HG03469 (cell line): Measurements from ENCODE around the gene L1TD1.
"Not testable (repeated sequence)": the region's sequence is repeated elsewhere in the genome, so short reads cannot be mapped to it uniquely, and the experiment has no call there.

Source experiments
- ATAC-seq: cut with Tn5 transposase; IDR thresholded peaks from one replicate; pipeline ENCODE4 v1.9.1; 2021; ENCODE audit warnings: mild to moderate bottlenecking, moderate library complexity, moderate number of reproducible peaks; ENCODE audit not compliant: unreplicated experiment

L1TD1 gene, protein sequence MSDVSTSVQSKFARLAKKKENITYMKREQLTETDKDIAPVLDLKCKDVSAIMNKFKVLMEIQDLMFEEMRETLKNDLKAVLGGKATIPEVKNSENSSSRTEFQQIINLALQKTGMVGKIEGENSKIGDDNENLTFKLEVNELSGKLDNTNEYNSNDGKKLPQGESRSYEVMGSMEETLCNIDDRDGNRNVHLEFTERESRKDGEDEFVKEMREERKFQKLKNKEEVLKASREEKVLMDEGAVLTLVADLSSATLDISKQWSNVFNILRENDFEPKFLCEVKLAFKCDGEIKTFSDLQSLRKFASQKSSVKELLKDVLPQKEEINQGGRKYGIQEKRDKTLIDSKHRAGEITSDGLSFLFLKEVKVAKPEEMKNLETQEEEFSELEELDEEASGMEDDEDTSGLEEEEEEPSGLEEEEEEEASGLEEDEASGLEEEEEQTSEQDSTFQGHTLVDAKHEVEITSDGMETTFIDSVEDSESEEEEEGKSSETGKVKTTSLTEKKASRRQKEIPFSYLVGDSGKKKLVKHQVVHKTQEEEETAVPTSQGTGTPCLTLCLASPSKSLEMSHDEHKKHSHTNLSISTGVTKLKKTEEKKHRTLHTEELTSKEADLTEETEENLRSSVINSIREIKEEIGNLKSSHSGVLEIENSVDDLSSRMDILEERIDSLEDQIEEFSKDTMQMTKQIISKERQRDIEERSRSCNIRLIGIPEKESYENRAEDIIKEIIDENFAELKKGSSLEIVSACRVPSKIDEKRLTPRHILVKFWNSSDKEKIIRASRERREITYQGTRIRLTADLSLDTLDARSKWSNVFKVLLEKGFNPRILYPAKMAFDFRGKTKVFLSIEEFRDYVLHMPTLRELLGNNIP

GRCh38 chr1:62194651-62195544, at the start of gene L1TD1:
Gene L1TD1, plus strand, starts transcription at chr1:62194849. Its CDS starts 11,780 bp downstream, at chr1:62206629.
- ATAC-seq: no peak

DNA sequence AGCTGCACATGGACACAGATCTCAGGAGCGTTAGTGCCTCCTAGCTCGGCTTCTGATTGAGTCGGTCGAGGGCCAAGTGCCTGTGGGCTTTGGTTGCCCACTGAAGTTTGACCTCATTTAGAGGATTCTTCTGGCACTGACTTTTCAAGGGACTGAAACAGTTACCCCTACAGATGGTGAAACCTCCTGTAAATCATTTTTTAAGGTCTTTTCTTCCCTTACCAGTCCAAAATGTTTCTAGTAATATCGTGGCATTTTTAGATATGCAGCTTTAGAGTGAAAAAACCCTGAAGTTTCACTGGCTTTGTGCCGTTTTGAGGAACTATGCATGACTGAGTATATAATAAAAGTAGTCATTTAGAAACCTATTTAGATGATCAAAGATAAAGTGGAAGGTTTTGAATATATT, 34.7 kb upstream of the L1TD1 start:
- ATAC-seq: peak; percentile 62

- no peak for ATAC-seq
Observed at GRCh38 chr1:62161711-62162110, 32.9 kb upstream of the L1TD1 start.

DNA sequence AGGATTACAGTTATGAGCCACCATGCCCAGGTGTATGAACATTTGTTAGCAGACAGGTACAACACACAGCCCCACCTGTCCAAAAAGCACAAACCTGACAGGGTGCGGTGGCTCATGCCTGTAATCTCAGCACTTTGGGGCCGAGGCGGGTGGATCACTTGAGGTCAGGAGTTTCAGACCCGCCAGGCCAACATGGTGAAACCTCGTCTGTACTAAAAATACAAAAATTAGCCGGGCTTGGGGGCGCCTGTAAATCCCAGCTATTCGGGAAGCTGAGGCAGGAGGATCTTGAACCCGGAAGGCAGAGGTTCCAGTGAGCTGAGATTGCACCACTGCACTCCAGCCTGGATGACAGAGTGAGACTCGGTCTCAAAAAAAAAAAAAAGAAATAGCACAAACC, 24.3 kb upstream of the L1TD1 start:
- ATAC-seq: not testable (repeated sequence)

DNA sequence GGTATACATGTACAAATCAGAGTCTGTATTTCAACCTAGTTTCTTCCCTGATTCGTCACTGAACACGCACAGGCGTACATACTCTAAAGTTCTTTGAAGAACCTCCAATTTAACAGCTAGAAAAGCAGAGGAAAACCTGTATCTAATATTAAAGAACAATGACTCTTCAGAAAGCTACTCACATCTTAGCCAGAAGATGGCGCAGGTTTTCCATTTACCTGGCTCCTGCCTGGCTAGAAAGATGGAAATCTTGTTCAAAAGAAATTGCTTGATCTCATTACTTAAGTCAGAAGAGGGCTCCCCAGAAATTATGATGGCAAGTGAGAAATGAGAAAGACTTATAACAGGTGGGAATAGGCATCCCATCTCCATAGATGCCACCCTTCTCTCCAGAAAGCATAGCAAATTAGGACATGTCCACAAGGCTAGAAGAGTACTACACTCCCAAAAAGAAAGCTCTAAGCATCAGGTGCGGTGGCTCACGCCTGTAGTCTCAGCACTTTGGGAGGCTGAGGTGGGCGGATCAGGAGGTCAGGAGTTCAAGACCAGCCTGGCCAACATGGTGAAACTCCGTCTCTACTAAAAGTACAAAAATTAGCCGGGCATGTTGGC, 19.0 kb upstream of the L1TD1 start:
- ATAC-seq: no peak

DNA sequence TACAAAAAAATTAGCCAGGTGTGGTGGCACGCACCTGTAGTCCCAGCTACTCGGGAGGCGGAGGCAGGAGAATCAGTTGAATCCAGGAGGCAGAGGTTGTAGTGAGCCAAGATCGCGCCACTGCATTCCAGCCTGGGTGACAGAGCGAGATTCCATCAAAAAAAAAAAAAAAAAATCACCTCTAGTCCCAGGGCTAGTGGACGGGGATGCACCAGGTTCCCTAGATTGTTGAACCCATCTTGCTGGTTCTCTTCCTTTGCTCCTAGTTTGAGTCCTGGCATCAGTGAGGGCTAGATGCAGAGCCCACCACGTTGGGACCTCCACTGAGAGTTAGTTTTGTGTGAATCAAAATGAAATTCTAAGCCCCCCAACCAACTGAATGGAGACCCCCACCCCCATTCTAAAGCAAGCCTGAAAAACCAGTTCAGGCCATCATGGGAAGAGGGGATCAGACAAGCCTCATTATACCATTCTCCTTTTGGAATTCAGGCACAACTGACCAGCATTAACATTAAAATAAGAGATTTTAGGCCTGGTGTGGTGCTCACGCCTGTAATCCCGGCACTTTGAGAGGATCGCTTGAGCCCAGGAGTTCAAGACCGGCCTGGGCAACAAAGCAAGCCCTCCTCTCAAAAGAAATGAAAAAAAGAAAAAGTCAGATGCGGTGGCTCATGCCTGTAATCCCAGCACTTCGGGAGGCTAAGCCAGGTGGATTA, 17.9 kb upstream of the L1TD1 start:
- no peak for ATAC-seq

- ATAC-seq: no peak
Observed at GRCh38 chr1:62177621-62178020, 17.0 kb upstream of the L1TD1 start.

DNA sequence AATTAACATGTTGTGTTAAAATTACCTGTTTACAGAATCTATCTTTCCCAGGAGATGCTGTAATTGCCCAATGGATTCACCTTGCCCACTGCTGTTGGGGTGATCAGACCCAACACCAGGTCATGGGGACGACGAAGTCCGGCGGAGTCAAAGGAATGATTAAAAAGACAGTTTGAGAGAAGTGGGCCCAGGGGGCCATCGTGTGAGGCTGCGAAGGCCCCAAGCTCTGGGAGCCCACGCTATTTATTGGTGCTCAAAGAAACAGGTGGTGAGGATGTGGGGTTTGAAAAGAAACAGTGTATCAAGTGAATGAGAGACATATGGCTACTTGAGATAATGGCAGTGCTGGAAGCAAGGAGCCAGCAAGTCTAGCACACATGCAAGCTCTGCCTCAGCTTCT, 16.3 kb upstream of the L1TD1 start:
- no peak for ATAC-seq

GRCh38 chr1:62180054-62180453, 14.6 kb upstream of the L1TD1 start:
- not testable (repeated sequence) for ATAC-seq

- no peak for ATAC-seq
Observed at GRCh38 chr1:62180639-62181038, 14.0 kb upstream of the L1TD1 start.

DNA sequence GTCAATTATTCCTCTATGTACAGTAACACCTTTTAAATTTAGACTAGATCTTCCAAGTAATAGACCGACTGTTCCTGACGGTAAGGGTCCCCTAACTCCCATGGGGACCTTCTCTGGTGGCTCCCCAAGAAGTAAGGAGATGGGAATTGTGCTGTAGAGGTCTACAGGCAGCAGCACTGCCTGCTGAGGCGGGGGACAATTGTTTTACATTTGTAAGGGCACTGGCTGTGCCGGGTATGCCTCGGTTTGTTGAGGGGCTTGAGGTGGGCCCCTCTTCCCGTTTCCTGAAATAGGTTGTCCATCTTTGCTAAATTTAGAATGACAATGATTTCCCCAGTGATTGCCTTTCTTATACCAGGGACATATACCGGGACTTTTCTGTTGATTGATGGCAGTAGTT, 13.1 kb upstream of the L1TD1 start:
- no peak for ATAC-seq

GRCh38 chr1:62182157-62182556, 12.5 kb upstream of the L1TD1 start:
- not testable (repeated sequence) for ATAC-seq

DNA sequence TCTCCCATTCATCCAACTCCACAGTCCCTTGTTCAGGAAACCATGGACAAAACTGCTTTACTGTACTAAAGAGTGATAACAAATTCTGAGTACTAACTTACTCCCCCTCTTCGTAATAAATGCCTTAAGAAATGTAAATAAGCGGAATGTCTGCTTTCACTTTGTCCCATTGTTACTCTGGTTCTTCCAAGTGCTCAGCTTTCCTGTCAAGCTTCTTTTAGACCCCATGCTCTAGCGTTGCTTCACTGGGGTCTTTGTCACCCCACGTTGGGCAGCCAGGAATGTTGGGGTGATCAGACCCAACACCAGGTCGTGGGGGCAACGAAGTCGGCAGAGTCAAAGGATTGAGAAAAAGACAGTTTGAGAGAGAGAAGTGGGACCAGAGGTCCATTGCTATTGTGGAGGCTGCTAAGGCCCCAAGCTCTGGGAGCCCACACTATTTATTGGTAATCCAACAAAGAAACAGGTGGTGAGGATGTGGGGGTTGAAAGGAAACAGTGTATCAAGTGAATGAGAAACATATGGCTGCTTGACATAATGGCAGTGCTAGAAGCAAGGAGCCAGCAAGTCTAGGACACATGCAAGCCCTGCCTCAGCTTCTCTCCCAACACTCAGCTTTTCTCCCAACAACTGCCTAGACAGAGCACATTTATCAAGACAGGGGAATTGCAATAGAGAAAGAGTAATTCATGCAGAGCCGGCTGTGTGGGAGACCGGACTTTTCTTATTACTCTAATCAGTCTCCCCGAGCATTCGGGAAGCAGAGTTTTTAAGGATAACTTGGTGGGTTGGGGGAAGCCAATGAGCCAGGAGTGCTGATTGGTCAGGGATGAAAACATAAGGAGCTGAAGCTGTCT, 11.3 kb upstream of the L1TD1 start:
- not testable (repeated sequence) for ATAC-seq

- ATAC-seq: no peak
Observed at GRCh38 chr1:62184336-62184735, 10.3 kb upstream of the L1TD1 start.

GRCh38 chr1:62185233-62185632, 9.4 kb upstream of the L1TD1 start:
- not testable (repeated sequence) for ATAC-seq

DNA sequence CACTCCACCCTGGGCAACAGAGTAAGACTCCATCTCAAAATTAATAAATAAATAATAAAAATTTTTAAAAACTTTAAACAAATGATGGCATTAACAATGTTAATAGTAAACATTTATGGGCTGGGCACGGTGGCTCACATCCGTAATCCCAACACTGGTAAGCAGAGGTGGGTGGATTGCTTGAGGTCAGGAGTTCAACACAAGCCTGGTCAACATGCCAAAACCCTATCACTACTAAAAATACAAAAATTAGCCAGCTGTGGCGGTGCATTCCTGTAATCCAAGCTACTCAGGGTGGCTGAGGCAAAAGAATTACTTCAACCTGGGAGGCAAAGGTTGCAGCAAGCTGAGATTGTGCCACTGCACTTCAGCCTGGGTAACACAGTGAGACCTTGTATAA, 9.0 kb upstream of the L1TD1 start:
- ATAC-seq: no peak

- no peak for ATAC-seq
Observed at GRCh38 chr1:62187548-62187947, 7.1 kb upstream of the L1TD1 start.

DNA sequence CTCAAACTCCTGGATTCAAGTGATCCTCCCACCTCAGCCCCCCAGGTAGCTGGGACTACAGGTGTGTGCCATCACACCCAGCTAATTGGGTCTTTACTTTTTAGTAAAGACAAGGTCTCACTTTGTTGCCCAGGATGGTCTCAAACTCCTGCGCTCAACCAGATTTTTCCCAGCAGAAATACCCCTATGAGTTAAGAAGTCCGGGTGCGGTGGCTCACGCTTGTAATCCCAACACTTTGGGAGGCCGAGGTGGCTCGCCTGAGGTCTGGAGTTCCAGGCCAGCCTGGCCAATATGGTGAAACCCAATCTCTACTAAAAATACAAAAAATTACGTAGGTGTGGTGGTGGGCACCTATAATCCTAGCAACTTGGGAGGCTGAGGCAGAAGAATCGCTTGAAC, 6.5 kb upstream of the L1TD1 start:
- ATAC-seq: no peak
